ENCODE data around the gene CRLF2.

The CRLF2 gene

GRCh38 chrX:1167466-1167865, 45.0 kb downstream of the CRLF2 start:
- no peak for ATAC-seq (ENCODE audit: low read depth)
- H3K36me3 ChIP-seq (ENCODE audit: low read depth) = no peaks in the 10 kb centered on the region
- peaks cover 2% of the 10 kb centered on the region for H3K9me3 ChIP-seq (ENCODE audit: severe bottlenecking)
- H3K4me3 ChIP-seq (ENCODE audit: severe bottlenecking) = no peak overlapping the region
- no peak for TF ChIP-seq CTCF (IDR thresholded peaks at IDR 0.05; ENCODE audit: poor library complexity, severe bottlenecking)
- H3K27me3 ChIP-seq (ENCODE audit: insufficient read depth, poor library complexity, severe bottlenecking) = no peaks in the 10 kb centered on the region
- no peak overlapping the region for H3K27ac ChIP-seq (ENCODE audit: poor library complexity, severe bottlenecking)
- H3K4me1 ChIP-seq (ENCODE audit: insufficient read depth, poor library complexity, severe bottlenecking) = no peaks in the 10 kb centered on the region
- DNase-seq (ENCODE audit: low spot score) = no peak

- no peak for TF ChIP-seq CTCF (IDR thresholded peaks at IDR 0.05; ENCODE audit: poor library complexity, severe bottlenecking)
- H3K27ac ChIP-seq (ENCODE audit: poor library complexity, severe bottlenecking) = no peak overlapping the region
- H3K4me1 ChIP-seq (ENCODE audit: insufficient read depth, poor library complexity, severe bottlenecking) = no peaks in the 10 kb centered on the region
- H3K9me3 ChIP-seq (ENCODE audit: severe bottlenecking) = peaks cover 2% of the 10 kb centered on the region
- no peak overlapping the region for H3K4me3 ChIP-seq (ENCODE audit: severe bottlenecking)
- ATAC-seq (ENCODE audit: low read depth) (0 out of 3 replicates have a peak, but pooled peaks have one; percentile 10), DNase-seq (ENCODE audit: low spot score) (no peak)
- no peaks in the 10 kb centered on the region for H3K36me3 ChIP-seq (ENCODE audit: low read depth)
- H3K27me3 ChIP-seq (ENCODE audit: insufficient read depth, poor library complexity, severe bottlenecking) = no peaks in the 10 kb centered on the region
These were observed 46.8 kb downstream of the CRLF2 start for GRCh38 chrX:1165535-1166196.

GRCh38 chrX:1164322-1165288, 47.8 kb downstream of the CRLF2 start:
- H3K36me3 ChIP-seq (ENCODE audit: low read depth) = no peaks in the 10 kb centered on the region
- H3K9me3 ChIP-seq (ENCODE audit: severe bottlenecking) = peaks cover 2% of the 10 kb centered on the region
- no peaks in the 10 kb centered on the region for H3K27me3 ChIP-seq (ENCODE audit: insufficient read depth, poor library complexity, severe bottlenecking)
- H3K4me3 ChIP-seq (ENCODE audit: severe bottlenecking) = no peak overlapping the region
- no peak overlapping the region for H3K27ac ChIP-seq (ENCODE audit: poor library complexity, severe bottlenecking)
- no peak for DNase-seq (ENCODE audit: low spot score)
- TF ChIP-seq CTCF (IDR thresholded peaks at IDR 0.05; ENCODE audit: poor library complexity, severe bottlenecking) = no peak
- H3K4me1 ChIP-seq (ENCODE audit: insufficient read depth, poor library complexity, severe bottlenecking) = no peaks in the 10 kb centered on the region
- peak; percentile 21; the same call in 1 of the 3 replicates for ATAC-seq (ENCODE audit: low read depth)

GRCh38 chrX:1163231-1163630, 49.2 kb downstream of the CRLF2 start:
- Histone ChIP-seq H3K27ac (ENCODE audit: poor library complexity, severe bottlenecking) (no peak overlapping the region), H3K27me3 (ENCODE audit: insufficient read depth, poor library complexity, severe bottlenecking) (no peaks in the 10 kb centered on the region), H3K9me3 (ENCODE audit: severe bottlenecking) (peaks cover 4% of the 10 kb centered on the region), H3K36me3 (ENCODE audit: low read depth) (no peaks in the 10 kb centered on the region), H3K4me1 (ENCODE audit: insufficient read depth, poor library complexity, severe bottlenecking) (no peaks in the 10 kb centered on the region), H3K4me3 (ENCODE audit: severe bottlenecking) (no peak overlapping the region)
- DNase-seq (ENCODE audit: low spot score) (no peak), ATAC-seq (ENCODE audit: low read depth) (no peak)
- TF ChIP-seq CTCF (IDR thresholded peaks at IDR 0.05; ENCODE audit: poor library complexity, severe bottlenecking) = no peak
